Adipocyte (in vitro differentiated cells): ENCODE results near the gene EFNB3.

Experiments
- DNase-seq: peaks from one replicate; pipeline ENCODE4 v3.0.0-alpha.2; 2015; ENCODE audit warnings: low read depth
- H3K27me3 ChIP-seq: replicated peaks from 2 replicates; pipeline ENCODE4 v1.7.0; 2013; ENCODE audit warnings: mild to moderate bottlenecking, low read length, moderate library complexity; ENCODE audit not compliant: control insufficient read depth, insufficient read depth
- H3K36me3 ChIP-seq: 2 replicates; pipeline ENCODE4 v1.7.0; 2013; ENCODE audit warnings: low read length, mild to moderate bottlenecking, moderate library complexity; ENCODE audit not compliant: control insufficient read depth, insufficient read depth, severe bottlenecking
- H3K4me1 ChIP-seq: 2 replicates; pipeline ENCODE4 v1.7.0; 2013; ENCODE audit warnings: mild to moderate bottlenecking, low read length, moderate library complexity; ENCODE audit not compliant: control insufficient read depth, insufficient read depth
- H3K4me3 ChIP-seq: 2 replicates; pipeline ENCODE4 v1.7.0; 2013; ENCODE audit warnings: mild to moderate bottlenecking, low read length, moderate library complexity
- H3K9ac ChIP-seq: 2 replicates; pipeline ENCODE4 v1.7.0; 2013; ENCODE audit warnings: mild to moderate bottlenecking, low read length, moderate library complexity
- H3K9me3 ChIP-seq: 2 replicates; pipeline ENCODE4 v1.7.0; 2013; ENCODE audit warnings: mild to moderate bottlenecking, low read length, moderate library complexity; ENCODE audit not compliant: control insufficient read depth

The EFNB3 gene, protein sequence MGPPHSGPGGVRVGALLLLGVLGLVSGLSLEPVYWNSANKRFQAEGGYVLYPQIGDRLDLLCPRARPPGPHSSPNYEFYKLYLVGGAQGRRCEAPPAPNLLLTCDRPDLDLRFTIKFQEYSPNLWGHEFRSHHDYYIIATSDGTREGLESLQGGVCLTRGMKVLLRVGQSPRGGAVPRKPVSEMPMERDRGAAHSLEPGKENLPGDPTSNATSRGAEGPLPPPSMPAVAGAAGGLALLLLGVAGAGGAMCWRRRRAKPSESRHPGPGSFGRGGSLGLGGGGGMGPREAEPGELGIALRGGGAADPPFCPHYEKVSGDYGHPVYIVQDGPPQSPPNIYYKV

DNA sequence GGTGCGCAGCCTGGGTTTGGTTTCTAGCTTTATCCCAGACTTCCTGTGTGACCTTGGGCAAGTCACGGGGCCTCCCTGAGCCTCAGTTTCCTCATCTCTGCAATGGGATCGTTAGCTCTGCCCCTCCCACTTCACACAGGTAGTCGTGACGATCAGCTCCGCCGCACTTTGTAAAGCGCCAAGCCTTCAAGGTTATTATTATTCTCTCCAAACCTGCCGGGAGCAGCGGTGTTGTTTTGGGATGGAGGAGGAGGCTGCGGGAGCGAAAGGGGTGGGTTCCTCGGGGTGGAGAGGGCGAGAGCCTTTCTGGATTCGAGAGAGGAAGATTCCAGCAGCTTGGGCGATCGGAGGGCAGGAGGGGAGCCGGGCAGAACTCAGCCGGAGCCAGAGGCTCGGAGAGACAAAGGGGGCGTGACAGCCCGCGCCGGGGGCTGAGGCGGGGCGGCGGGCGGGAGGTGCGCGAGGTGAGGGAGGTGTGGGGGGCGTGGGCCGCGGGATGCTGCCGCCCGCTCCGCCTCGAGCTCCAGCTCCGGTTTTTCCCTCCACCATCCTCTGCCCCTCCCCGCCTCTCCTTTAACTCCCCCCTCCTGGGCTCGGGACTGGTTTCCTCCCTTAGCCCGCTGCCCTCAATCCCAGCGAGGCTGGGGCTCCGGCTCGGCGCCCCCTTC lies at the start of gene EFNB3:
TSS of gene EFNB3 (plus strand) at position 602 of the 668 bp plus-strand sequence. CDS start 397 bp downstream, outside the sequence.
- peaks cover 10% of the 10 kb centered on the region for H3K36me3 ChIP-seq
- peak; percentile 62 for DNase-seq
- no peaks in the 10 kb centered on the region for H3K9me3 ChIP-seq
- peak within 1 kb of the TSS; percentile 60 for H3K4me3 ChIP-seq
- H3K9ac ChIP-seq = no peak within 1 kb of the TSS
- peaks cover 41% of the 10 kb centered on the region for H3K27me3 ChIP-seq
- H3K4me1 ChIP-seq = peaks cover 11% of the 10 kb centered on the region

DNA sequence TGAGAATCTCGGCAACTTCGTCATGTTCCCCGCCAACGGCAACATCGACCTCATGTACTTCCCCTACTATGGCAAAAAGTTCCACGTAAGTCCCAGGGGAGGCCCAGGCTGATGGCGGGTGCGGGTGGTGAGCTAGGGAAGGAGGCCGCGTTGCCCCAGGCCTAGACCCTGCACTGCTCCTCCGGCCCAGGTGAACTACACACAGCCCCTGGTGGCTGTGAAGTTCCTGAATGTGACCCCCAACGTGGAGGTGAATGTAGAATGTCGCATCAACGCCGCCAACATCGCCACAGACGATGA lies 49.5 kb upstream of the EFNB3 start:
- Histone ChIP-seq H3K27me3 (peaks cover 33% of the 10 kb centered on the region), H3K9me3 (no peaks in the 10 kb centered on the region), H3K36me3 (no peaks in the 10 kb centered on the region), H3K9ac (no peak overlapping the region), H3K4me1 (peaks cover 7% of the 10 kb centered on the region), H3K4me3 (no peak overlapping the region)
- DNase-seq = no peak

DNA sequence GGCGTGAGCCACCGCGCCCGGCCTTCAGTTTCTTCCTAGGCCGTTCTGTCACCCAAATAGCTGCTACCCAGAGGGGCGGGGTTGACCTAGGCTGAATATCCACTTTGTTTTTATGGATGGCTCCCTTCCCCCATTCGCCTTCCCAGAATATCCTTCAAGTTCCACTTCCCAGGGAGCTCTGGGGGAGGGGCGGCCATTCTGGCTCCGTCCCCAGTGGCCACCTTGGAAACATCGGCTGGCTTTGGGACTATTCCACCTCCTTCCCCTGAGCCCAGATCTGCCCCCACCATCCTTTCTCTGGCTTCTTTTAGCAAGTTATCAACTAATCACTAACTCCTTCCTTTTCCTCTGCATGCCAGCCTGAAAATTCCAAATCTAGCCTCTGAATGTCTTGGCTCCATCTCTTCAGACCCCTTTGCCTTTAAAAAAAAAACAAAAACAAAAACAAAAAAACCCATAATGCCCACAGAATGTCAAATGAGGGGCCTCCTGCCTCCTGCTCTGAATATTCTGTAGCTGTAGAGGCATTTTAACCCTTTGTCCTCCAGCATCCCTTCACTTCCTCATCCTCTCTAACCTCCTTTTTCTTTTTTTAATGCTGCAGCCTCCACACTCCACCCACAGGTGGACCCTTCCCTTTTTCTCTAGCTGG lies 47.9 kb upstream of the EFNB3 start:
- no peak overlapping the region for H3K9ac ChIP-seq
- no peaks in the 10 kb centered on the region for H3K9me3 ChIP-seq
- H3K4me1 ChIP-seq = no peaks in the 10 kb centered on the region
- no peak for DNase-seq
- H3K4me3 ChIP-seq = no peak overlapping the region
- H3K36me3 ChIP-seq = no peaks in the 10 kb centered on the region
- H3K27me3 ChIP-seq = peaks cover 22% of the 10 kb centered on the region

DNA sequence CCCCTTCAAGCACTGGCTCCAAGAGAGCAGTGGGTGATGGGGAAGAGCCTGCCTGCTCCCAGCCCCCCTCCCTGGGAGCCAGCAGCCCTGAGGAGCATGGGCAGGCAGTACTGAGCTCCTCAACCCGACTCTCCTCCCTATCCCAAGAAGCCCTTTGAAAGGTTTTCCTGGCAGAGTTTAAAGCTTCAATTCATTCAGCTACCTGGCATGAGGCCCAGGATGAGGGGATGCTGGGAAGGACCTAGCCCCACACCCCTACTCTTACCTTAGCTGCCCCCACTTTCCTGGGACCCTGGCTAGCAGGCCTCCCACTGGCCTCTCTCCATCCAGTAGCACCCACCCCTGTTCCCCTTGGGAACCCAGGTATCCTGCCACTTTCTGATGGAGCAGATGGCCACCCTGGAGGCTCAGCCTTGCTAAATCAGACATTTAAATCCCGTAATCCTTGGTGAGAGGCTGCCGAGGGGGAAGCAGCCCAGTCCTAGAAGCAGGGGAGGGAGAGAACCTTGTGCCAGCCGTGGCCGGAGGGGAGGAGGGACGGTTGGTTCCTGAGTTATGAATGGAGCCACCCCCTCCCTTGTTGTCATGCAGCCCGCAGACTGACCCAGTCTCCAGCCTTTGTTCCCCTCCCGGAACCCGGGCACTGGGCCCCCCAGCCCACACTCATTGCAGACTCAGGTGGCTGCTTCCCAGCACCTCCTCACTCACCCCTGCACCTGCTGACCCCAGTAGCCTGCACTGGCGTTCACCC lies 37.2 kb upstream of the EFNB3 start:
- H3K4me1 ChIP-seq = no peaks in the 10 kb centered on the region
- no peaks in the 10 kb centered on the region for H3K9me3 ChIP-seq
- H3K27me3 ChIP-seq = no peaks in the 10 kb centered on the region
- peaks cover 54% of the 10 kb centered on the region for H3K36me3 ChIP-seq
- no peak overlapping the region for H3K9ac ChIP-seq
- H3K4me3 ChIP-seq = no peak overlapping the region
- DNase-seq = no peak

DNA sequence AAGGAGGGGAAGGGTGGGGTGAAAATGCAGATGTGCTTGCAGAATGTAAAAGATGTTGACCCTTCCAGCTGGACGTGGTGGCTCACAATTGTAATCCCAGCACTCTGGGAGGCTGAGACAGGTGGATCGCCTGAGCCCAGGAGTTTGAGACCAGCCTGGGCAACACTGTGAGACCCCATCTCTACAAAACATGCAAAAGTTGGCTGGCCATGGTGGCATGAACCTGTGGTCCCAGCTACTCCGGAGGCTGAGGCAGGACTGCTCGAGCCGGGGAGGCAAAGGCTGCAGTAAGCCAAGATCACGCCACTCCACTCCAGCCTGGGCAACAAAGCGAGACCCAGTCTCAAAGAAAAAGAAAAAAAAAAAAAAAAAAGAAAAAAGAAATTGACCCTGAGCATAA lies 36.5 kb upstream of the EFNB3 start:
- H3K36me3 ChIP-seq = peaks cover 60% of the 10 kb centered on the region
- no peak overlapping the region for H3K4me3 ChIP-seq
- DNase-seq = no peak
- H3K27me3 ChIP-seq = no peaks in the 10 kb centered on the region
- H3K9me3 ChIP-seq = peaks cover 4% of the 10 kb centered on the region
- no peaks in the 10 kb centered on the region for H3K4me1 ChIP-seq
- H3K9ac ChIP-seq = no peak overlapping the region

DNA sequence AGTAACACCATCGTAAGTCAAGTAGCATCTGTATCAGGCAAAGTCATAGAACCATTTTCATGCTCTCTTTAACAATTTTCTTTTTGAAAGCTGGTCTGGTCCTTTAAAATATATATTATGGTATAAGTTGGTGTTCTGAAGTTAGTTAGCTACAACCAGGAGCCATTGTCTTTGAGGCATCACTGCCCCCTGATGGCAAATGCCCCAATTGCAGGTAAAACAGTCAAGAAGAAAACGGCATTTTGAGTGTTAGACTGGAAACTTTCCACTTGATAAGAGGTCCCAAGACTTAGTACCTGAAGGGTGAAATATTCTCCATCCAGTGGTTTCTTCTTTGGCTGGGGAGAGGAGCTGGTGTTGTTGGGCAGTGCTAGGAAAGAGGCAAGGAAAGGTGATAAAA lies 31.8 kb upstream of the EFNB3 start:
- Histone ChIP-seq H3K27me3 (no peaks in the 10 kb centered on the region), H3K9me3 (peaks cover 6% of the 10 kb centered on the region), H3K36me3 (peaks cover 68% of the 10 kb centered on the region), H3K4me1 (no peaks in the 10 kb centered on the region), H3K9ac (no peak overlapping the region), H3K4me3 (no peak overlapping the region)
- DNase-seq = no peak

DNA sequence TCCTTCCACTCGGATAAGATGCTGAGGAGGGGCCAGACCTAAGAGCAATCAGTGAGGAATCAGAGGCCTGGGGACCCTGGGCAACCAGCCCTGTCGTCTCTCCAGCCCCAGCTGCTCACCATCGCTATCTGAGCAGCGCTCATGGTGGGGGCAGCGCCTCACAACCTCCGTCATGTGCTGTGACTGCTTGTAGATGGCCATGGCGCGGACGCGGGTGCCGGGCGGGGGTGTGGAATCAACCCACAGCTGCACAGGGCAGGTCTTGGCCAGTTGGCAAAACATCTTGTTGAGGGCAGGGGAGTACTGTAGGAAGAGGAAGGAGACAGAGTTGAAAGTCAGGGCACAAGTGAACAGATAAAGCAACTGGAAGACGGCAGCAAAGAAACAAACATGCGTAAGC lies 30.1 kb upstream of the EFNB3 start:
- H3K4me1 ChIP-seq = no peaks in the 10 kb centered on the region
- no peak for DNase-seq
- H3K4me3 ChIP-seq = no peak overlapping the region
- no peak overlapping the region for H3K9ac ChIP-seq
- no peaks in the 10 kb centered on the region for H3K27me3 ChIP-seq
- H3K9me3 ChIP-seq = peaks cover 6% of the 10 kb centered on the region
- peaks cover 53% of the 10 kb centered on the region for H3K36me3 ChIP-seq

DNA sequence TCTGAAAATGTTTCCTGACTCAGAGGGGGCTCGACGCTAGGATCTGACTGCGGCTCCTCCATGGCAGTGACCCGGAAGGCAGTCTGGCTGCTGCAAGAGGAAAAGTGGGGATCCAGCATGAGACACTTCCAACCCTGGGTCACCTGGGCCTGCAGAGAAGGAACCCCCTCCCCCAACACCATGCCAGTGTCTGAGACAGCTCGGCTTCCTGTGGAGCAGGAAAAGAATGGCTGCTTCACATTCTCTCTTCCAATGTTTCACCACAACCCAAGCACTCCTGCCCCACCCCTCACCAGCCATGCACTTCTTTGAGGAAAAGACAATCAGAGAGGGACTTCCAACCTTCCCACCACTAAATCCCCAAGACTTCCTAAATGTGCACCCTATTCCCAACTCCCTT lies 28.5 kb upstream of the EFNB3 start:
- H3K36me3 ChIP-seq = peaks cover 37% of the 10 kb centered on the region
- H3K9ac ChIP-seq = no peak overlapping the region
- H3K27me3 ChIP-seq = no peaks in the 10 kb centered on the region
- no peak overlapping the region for H3K4me3 ChIP-seq
- peaks cover 6% of the 10 kb centered on the region for H3K9me3 ChIP-seq
- no peaks in the 10 kb centered on the region for H3K4me1 ChIP-seq
- DNase-seq = no peak

DNA sequence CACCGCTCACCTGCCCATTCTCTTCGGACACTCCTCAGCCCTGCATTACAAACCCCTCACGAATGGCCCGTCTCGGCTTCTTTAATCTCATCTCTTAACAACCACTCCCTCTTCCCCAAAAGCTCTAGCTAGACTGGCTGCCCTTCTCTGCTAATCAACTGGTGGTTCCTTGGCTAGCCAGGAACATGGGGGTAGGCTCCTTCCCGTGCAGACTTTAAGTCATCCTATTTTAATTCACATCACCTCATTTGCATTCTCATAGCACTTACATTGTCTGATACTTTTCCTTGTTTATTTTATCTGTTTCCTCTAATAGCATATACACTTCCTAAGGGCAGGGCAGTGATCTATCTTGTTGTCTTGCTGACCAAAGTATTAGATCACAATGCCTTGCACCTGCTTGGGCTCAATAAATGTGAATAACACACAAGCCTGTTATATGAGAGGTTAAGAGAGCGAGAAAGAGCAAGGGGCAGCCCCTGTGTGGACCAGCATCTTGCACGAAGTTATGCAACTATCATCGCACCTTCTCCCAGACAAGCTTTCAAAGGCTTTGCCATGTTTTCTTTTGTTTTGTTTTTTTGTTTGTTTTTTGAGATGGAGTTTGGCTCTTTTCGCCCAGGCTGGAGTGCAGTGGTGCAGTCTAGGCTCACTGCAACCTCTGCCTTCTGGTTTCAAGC lies 27.5 kb upstream of the EFNB3 start:
- Histone ChIP-seq H3K9me3 (peaks cover 6% of the 10 kb centered on the region), H3K4me3 (no peak overlapping the region), H3K36me3 (peaks cover 30% of the 10 kb centered on the region), H3K27me3 (no peaks in the 10 kb centered on the region), H3K9ac (no peak overlapping the region), H3K4me1 (no peaks in the 10 kb centered on the region)
- DNase-seq = no peak

DNA sequence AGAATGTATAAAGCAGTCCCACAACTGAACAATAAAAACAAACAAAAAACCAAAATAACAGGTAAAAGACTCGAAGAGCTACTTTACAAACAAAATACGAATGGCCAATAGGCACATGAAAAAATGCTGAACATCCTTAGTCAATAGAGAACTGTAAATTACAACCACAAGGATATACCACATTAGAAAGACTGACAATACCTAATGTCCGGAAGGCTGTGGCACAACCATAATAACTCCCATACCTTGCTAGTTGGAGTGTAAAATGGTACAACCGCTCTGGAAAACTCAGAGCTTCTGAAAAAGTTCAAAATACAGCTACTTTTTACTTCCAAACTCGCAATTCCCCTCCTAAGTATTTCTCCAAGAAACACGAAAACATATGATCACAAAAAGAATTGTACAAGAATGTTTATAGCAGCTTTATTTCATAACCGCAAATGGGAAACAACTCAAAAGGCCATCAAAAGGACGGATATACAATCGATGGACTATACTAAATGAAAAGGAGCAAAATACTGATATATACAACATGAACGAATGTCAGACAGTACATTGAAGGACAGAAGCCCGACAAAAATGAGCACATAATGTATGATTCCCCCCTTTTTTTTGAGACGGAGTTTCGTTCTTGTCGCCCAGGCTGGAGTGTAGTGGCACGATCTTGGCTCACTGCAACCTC lies 20.0 kb upstream of the EFNB3 start:
- H3K4me1 ChIP-seq = peaks cover 25% of the 10 kb centered on the region
- peak overlapping the region; percentile 100 for H3K4me3 ChIP-seq
- H3K27me3 ChIP-seq = no peaks in the 10 kb centered on the region
- H3K9me3 ChIP-seq = no peaks in the 10 kb centered on the region
- no peak for DNase-seq
- H3K9ac ChIP-seq = peak overlapping the region; percentile 100
- no peaks in the 10 kb centered on the region for H3K36me3 ChIP-seq
